Fibroblast of skin of right biceps (primary cell): ENCODE results near the gene HOXA10.

Source experiments
- DNase-seq: peaks from one replicate; pipeline ENCODE4 v3.0.0-alpha.2; 2013

The HOXA10 gene

DNA sequence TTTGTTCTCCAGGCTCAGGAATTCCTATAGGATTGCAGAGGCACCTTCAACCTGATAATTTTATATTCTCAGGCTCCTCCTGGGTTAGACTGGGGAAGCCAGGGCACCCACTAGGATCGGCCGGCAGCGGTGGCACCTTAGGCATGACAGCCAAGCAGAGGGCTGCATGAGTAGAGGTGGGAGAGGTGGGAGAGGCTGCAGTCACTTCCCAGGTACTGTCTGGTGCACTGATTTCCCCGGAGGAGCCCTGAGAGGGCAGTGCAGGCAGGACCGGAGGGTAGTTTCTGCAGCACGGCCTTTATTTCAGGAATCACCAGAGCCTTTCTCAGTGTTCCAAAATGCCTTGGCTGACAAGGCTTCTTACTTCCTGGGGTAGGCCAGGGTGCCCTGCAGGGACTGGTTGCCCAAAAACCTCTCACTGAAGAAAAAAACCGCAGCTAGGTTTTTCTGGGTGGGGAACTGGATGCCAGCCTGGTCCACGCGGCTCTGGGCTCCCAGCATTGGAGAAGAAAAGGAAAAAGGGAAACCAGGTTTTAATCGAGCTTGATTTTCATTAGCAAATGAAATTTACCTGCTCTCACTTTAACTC lies 29.3 kb upstream of the HOXA10 start:
- DNase-seq: no peak

DNA sequence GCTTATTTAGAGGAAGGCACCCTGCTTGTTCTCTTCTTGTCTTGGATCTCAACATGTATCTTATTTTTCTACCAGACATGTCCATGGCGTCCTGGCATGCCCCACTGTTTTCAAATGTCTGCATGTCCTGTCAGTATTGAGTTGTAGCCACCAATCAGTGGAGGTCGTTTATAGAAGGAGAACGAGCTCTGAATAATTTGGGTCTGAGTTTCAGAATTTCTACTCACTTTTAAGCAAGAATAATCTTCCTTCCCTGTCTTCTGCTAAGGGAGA lies 28.7 kb upstream of the HOXA10 start:
- no peak for DNase-seq

DNA sequence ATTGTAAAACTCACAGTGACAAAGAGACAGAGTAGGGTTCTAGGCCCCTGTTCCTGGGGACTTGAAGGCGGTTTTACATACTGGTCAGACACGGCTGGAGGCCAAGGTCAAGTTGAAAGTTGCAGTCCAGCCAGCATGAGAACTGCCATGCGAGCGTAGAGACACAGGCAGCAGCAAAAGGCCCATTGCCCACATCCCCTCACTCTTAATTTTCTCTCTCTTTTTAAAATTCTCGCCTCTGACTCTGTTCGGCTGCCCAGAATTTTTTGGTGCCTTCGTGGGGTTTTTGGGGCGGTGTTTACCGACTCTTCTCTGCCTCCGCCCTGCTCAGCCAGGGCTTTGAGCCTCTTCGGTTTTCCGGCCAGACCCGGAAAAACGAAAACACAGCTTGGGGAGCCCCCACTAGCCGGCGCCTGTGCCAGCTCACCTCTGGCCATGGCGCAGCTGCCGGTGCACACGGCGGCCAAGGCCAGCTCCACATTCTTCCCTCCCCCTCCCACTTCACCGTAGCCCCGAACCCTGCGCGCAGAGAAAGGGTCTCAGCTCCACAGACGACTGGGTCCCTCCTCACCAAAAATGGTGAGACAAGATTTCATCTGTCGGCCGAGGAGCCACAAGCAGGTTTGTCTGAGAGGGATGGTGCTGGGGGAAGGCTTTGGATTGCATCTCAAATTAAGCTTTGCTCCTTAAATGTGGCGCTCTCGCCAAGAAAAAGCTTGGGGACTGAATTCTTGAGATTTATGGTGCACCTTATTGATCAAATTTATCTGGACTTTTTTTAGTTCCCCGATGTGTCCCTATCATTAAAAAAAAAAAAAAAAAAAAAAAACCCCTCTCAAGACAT lies 28.1 kb upstream of the HOXA10 start:
- DNase-seq: no peak

DNA sequence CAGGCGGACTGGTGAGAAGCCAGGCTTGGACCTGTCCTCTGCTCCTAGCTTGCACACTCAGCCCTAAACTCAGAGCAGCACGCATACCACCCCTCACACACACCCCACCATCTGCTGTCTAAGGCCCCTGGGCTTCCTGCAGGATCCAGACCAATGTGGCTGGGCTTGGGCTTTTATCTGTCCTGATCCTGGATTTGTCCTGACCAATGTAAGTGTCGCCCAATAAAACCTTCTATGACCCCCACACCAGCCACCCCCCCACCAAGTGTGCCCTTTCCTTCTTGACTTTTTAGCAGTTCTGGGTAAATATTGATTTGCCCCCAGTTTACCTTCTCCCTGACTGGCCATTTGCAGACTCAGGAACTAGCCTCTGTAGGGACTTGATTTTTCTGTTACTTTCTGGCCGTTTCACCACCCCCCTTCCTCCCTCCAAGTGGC lies 27.5 kb upstream of the HOXA10 start:
- DNase-seq: no peak

DNA sequence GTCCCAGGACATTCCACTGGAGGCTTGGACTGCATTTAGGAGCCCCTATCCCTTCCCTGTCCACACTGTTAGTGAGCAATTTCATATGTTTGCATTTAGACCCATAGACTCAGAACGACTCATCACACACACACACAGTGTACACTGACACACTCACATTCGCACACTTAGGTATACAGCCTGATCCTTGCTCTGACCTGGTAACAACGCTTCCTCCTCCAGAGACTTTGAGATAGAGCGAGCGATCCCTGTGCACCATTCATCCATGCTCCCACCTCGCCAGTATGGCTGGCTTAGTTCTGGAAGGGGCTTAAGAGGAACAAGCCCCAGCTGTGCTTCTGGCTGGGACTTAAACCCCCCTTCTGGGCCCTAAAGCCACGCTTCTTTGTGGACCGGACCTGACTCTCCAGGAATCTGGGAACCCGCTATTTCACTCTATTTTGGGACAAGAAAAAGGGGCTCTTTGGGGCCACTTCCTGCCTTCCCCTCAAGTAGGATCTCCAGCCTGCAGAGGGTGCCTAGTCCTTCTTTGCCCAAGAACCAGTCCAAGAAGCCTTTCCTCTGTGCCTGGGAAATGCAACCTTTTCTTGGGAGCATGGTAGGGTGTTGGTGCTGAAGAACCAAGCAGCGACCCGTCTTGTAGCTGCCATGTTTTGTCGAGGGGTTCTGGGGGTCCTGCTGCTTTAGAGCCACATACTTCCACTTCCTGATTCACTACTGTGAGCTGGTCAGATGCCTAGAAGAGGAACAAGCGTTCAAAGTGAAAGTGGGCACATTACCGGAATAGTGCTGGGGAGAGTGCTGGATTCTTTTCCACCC lies 26.9 kb upstream of the HOXA10 start:
- no peak for DNase-seq

DNA sequence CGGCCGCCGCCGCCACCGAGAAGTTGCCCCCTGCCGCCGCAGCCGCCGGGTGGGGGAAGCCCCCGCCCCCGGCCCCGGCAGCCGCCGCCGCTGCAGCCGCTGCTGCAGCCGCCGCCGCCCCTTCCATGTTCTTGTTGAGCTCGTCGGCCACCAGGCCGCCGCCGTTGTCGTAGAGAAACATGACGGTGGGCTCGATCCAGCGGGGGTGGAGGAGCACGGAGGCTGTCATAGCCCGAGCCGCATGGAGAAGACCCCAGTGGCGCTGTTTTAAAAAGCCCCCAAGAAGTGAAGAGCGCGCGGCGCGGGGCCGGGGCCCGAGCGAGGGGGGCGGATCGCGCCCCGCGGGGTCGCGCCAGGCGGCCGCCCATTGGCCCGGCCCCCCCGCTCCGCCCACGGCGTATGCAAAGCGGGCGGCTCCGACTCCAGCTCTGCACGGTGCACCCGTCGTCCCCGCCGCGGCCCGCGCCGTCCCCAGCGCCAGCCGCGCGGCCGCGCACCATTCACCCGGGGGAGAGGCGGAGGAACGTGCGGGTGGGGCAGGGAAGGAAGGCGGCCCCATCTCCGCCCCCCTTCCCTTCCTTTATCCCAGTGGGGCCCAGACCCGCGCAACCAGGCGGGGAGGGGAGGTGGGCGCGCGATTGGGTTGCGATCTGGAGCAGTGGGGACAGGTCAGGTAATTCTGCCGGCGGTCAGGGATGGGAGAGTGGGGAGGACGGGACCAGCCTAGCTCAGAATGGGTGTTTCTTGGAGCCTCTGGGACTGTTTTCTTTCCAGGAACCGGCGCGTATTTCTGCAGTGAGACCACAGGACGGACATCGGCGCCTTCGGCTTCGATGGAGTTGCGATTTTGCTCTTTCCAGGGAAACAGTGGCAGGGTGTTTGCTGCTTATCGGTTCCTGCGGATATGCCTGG lies 26.0 kb upstream of the HOXA10 start, which contains the start of gene HOXA13:
Gene HOXA13 (minus strand): TSS at position 243 of the 912 bp plus-strand sequence. CDS start 14 bp downstream, at position 229.
- DNase-seq: no peak

DNA sequence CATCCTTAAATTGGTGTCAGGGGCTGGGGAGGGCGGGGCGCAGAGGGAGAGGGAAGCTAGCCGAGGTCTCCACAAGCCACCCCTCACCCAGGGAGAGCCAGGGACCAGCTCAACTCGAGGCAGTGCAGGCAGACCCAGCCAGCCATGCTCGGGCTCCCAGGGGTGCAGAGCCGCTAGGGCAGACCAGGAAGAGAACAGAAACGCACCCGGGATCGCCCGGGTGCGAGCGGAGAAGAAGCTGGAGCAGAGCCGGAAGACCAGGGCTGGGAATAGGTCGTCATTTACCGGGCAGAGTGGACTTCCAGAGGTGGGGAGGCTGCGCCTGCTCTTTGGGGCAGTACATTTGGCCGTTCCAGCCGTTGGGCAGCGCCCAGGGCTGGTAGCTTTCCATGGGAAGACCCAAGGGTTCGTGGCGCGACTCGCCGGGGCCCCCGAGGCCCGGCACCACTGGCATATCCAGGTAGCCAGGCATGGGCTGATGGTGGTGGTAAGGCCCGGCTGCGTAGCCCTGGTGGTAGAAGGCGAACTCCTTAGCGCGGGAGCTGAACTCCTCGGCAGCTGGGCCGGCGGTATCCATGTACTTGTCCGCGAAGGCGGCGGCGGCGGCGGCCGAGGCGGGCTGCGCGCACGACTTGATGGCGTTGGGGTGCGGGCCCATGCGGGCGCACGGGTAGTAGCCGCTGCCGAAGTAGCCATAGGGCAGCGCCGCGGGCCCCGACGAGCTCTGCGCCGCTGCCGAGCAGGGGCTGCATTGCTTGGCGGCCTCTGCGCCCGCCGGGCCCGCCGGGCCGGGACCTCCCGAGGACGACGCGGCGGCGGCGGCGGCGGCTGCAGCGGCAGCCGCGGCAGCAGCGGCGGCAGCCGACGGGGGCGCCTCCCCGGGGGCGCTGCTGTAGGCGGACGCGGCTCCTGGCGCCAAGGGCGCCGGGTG lies 25.0 kb upstream of the HOXA10 start:
- no peak for DNase-seq

DNA sequence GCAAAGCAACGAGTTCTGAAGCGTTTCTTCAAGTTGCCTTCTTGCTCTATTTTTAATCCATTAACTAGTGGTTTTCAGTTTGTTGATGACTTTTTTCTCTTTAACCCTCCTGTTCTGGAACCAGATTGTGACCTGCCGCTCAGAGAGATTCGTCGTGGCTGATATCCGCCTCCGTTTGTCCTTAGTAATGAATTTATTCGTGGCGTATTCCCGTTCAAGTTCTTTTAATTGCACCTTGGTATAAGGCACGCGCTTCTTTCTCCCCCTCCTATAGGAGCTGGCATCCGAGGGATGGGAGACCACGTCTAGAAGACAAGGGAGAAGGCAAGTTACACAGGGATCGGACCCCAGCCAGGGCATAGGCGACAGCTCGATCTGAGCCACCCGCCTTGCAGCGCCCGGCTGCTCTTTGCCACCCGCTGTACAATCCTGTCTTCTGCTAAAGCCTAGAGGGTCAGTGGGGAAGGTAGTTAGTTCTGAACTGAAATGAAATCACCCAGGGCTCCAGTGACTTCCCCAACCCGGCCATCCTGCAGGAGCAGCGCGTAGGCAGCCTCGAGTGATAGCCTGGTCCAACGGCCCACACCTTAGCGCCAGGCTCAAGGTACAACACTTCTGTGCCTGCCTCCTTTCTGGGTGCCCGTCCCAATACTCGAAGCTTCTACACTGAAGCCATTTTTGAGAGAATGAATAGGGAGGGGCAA lies 24.2 kb upstream of the HOXA10 start:
- DNase-seq: no peak

DNA sequence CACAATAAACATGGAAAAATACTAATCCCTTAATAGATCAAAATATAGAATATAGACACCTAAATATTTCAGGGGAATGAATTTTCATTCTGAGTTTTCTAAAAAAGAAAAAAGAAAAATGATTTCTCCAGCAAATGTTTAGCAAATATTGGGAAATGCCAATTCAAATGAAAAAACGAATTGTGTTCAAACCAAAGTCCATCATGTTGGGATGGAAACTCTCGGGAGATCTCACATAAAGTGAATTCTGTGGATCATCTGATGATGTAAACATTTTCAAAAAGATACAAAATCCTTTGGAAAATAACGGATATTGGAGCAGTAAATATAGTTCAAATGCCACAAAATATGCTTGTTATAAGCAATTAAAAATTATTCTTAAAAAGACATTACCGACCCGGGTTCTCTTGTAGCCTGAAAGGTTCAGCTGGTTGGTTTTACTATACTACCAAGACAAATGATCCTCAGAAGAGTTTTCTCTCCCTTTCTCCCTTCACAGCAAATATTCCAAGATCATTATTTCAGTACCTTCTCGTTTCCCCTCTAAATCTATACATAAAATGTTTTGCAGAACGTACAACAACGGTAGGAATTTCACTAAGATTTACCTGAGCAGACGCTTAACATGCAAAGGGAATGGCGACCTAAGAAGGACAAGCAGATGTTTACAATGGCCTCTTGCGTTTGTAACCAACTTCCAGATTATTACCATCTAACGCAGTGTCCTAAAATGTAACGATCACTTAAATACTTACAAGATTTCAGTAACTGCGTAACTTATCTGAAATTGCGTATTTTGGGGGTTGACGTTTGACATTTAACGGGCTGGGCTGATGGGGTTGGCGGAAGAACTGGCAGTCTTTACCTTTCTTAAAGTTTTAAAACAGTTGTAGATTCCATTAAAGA lies 23.3 kb upstream of the HOXA10 start:
- DNase-seq: no peak

DNA sequence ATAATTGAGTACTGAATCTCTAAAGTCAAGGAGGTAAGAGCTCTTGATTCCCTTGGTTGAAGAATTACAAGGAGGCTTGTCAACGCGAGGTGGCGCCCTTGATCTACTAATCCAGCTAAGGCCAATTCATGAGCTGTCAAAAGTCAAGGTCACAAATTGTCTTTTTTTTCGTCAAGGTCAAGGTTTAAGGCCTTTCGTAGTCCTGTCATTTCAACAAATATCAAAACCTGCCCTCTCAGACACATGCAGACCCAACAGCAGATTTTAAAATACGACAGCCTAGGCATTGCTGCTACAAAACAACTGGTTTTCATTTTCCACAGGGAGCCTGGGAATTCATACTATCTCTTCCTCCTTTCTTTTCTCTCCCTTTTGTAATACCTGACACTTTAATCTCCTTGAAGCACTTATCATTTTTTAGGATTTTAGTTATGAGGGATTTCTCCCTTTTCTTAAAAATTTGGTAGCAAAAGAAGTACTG lies 22.2 kb upstream of the HOXA10 start:
- DNase-seq: peak; percentile 58

DNA sequence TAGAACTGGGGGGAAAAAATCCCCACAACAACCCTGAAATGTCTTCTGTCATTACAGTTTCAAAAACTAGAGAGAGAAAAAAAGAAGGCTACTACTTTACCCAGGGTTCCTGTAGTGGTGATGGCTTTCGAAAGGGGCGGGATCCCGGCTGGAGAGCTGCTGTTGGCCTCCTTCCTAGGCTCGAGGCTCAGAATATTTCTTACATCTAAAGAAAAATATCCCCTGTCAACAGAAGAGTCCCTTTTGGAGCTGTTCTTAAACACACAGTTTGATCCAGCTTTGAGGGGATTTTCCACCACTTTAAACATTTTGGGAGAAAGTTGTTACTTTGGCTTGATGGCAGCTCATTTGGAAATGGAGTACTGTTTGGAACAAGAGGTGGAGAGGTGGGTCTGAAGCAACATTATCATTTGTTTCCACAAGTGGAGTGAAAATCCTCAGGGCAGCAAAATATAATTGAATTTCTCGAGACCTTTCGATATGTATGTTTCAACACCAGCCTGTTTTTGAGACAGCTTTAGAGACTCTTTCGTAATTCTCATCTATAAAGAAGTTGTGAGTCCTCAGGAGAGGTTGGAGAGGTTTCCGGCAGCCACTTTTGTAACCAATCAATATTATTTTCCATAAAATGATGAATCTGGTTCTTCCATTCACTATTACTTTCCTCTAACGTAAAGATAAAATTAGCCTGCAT lies 20.7 kb upstream of the HOXA10 start:
- DNase-seq: no peak

DNA sequence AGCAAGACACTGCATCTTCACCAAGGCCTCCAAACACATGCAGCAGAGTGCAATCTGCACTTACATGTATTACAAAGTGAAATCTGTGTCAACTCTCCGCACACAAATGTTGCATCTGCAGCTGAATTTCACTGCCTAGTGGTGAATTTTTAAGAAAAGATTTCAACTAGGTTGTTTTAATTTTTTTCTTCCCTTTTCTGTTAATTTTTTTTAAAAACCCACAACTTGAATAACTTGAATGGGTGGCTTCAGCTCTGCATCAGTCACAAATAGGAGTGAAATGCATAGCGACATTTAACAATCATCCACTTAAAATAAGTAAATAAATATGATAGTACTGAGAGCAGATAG lies 19.9 kb upstream of the HOXA10 start:
- DNase-seq: no peak

DNA sequence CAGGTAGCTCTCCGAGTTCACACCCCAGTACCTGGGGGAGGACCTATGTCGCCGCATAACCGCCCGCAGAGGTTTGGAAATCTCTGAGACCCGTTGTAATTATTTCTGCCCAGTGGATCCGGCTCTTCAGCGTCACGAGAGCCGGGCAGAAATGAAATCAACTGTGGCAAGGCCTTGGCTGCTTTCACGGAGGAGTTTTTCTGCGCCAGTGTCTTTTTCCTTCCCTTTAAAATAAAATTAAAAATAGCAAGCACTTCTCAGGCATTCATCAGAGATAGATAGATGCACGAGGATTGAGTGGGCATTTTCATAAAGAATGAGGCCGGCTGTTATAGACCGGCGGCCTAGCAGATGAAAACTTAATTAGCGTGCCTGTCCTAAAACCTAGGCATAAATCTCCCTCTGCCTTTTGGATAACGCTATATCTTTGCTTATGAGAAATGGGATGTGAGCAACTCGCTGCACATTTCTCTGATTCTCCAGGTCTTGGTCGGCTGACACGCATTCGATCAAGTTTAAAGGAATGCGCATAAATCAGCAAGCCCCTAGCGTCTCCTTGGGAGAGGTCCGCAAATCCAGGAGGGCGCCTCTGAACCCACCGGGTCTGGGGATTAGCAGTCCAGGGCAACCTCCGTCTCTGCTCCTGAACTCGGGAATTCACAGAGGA lies 19.3 kb upstream of the HOXA10 start:
- DNase-seq: no peak

DNA sequence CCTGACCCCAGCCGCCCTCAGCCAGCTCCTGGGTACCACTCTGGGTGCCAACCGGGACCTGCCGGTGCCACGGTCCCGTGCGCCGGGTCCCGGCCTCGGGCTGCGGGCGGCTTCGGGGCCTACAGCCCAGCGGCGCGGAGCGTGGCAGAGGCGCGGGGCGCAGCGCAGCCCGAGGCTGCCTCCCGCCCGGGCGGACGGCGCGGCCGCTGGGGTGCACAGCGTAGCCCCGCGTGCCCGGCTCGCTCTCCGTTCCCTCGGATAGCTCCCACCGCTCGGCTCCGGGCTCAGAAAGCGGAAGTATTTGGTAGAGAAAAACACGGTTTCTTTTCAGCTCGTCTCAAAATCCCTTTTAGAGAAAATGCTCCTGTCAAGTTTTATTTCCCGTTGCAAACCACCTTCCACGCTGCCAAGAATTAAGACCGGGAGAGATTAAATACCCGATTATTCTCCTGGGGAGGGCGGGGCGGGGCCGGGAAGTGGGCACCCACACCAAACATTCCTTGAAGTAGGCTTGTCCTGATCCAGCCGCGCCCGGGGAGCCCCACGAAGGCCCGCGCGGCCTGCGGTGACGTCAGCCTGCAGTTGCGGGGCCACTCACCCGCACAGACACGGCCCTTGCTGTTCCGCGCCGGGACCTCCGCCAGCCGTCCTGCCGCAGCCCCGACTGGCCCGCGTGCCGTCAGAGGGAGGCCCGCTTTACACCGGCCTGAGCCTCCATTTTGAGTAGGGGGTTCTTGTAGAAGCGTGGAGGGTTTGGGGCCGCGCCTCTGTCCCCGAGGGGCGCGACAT lies 18.6 kb upstream of the HOXA10 start:
- no peak for DNase-seq

DNA sequence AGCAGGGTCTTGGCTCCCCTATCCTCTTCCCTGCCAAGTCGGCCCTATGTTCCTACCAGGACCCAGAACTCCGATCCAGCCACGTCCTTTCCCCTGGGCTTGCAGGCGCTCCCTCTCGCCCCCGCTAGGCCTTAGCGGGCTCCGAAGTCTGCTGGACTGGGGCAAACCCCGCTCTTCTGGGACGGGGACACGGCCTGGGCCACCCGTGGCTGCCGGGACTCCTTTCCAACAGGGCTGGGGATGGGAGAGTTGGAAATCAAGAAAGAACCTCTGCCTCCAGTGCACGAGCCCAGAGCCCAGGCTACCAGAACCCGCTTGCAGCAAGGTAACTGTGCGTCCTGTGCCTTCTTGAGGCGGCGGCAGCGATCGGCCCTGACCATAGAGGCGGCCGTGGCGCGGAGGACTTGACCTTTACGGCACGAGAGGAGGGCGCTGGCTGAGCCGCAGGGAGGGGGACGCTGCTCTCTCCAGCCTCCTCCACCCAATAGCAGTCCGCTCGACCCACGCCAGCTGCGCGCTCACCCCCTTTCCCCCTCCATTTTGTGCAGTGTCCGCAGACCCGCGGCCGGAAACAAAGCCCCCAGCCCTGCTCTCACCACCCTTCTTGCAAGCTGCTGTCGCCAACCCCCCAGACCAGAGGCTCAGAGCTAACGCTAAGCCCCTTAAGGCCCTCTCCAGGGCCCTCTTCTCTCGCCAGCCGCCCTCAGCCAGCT lies 17.9 kb upstream of the HOXA10 start:
- no peak for DNase-seq

DNA sequence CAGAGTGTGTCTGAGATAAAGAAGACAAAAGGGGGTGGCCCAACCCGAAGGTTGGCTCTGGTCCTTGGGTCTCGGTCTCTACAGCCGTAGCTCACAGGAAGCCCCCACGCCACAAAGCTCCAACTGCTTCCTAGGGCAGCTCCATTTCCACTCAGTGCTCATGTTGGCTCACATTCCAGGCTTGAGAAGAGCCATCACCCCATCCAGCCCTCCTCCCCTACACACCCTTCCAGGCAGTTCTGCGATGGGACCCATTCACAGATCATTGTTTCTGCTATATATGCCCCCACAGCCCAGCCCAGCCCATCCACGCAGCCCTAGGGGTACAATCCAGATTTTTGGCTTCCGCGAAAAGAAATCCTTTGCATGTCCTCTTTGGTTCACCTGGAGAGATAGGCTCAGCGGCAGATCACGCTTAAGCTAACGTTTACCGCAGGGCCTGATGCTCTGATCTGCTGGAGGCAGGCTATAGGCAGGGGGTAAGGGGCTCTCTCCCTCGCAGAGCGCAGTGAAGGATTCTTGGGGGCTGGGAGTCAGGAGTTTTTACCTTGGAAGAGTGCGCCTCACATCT lies 17.1 kb upstream of the HOXA10 start:
- no peak for DNase-seq
